CD8-positive, alpha-beta memory T cell (primary cell): Measurements from ENCODE around the gene ADM. TPM values are rescaled to one million over a fixed set of nuclear protein-coding genes. Genes with fewer than 3 reads are reported as not detected.

ENCODE experiments used
- CTCF ChIA-PET: fragments of 350-600 bp; sonication (Branson Sonifier 250); formaldehyde crosslinking; loops from one replicate; lab custom pipeline; 2021; ENCODE audit warnings: antibody characterized with exemption; lab: Charles Lee
- POLR2A ChIA-PET: fragments of 350-600 bp; sonication (Branson Sonifier 250); formaldehyde crosslinking; loops from one replicate; lab custom pipeline; 2021; ENCODE audit warnings: antibody characterized with exemption; lab: Charles Lee
- DNase-seq, 5 donors: peaks; one replicate each; pipeline versions ENCODE4 v3.0.0 to v3.0.0-alpha.2; 2020 to 2022; ENCODE audit warnings: mixed read lengths in 1 of 5
- H3K27ac ChIP-seq: one replicate; pipeline ENCODE4 v1.7.0; 2013; ENCODE audit warnings: low read depth, mild to moderate bottlenecking, low read length, moderate library complexity
- H3K27me3 ChIP-seq: 2 replicates; pipeline ENCODE4 v1.7.0; 2013; ENCODE audit warnings: low read length, mild to moderate bottlenecking; ENCODE audit not compliant: insufficient read depth, poor library complexity, severe bottlenecking
- H3K36me3 ChIP-seq: 2 replicates; pipeline ENCODE4 v1.7.0; 2013; ENCODE audit warnings: mild to moderate bottlenecking, low read length, moderate library complexity; ENCODE audit not compliant: insufficient read depth
- H3K4me1 ChIP-seq: 2 replicates; pipeline ENCODE4 v1.7.0; 2013; ENCODE audit warnings: mild to moderate bottlenecking, low read length, moderate library complexity; ENCODE audit not compliant: insufficient read depth
- H3K4me3 ChIP-seq: 2 replicates; pipeline ENCODE4 v1.7.0; 2013; ENCODE audit warnings: mild to moderate bottlenecking, low read length
- H3K9me3 ChIP-seq: 2 replicates; pipeline ENCODE4 v1.7.0; 2013; ENCODE audit warnings: mild to moderate bottlenecking, low read length
- H3K27ac Mint-ChIP-seq, 8 donors: one replicate each; pipeline ENCODE4 v1.8.0; 2020 to 2021; ENCODE audit warnings: mixed read lengths in 8 of 8, mild to moderate bottlenecking in 6 of 8, inconsistent platforms in 3 of 8, moderate library complexity in 3 of 8
- H3K27me3 Mint-ChIP-seq, 2 donors: one replicate each; pipeline ENCODE4 v1.8.0; 2020 to 2021; ENCODE audit warnings: mixed read lengths in 2 of 2, mild to moderate bottlenecking in 1 of 2, moderate library complexity in 1 of 2
- H3K36me3 Mint-ChIP-seq, 3 donors: one replicate each; pipeline ENCODE4 v1.8.0; 2020 to 2021; ENCODE audit warnings: mixed read lengths in 3 of 3, inconsistent platforms in 1 of 3, mild to moderate bottlenecking in 1 of 3
- H3K4me1 Mint-ChIP-seq, 3 donors: one replicate each; pipeline ENCODE4 v1.8.0; 2020 to 2021; ENCODE audit warnings: mixed read lengths in 3 of 3, inconsistent platforms in 1 of 3, mild to moderate bottlenecking in 1 of 3
- H3K4me3 Mint-ChIP-seq, 7 donors: one replicate each; pipeline ENCODE4 v1.8.0; 2020 to 2021; ENCODE audit warnings: mixed read lengths in 7 of 7, mild to moderate bottlenecking in 6 of 7, moderate library complexity in 4 of 7, inconsistent platforms in 2 of 7
- H3K9me3 Mint-ChIP-seq, 5 donors: one replicate each; pipeline ENCODE4 v1.8.0; 2020 to 2022; ENCODE audit warnings: mixed read lengths in 5 of 5, mild to moderate bottlenecking in 3 of 5, moderate library complexity in 2 of 5, inconsistent platforms in 1 of 5
- polyA plus RNA-seq: library from polyadenylated mRNA; unstranded; fragments of 300-500 nt; fragmentation: Illumina TruSeq; gene quantifications from one replicate; pipeline ENCODE4 v1.2.3, GENCODE V29; 2021
- total RNA-seq, 2 experiments: library from RNA; stranded (reverse); gene quantifications; one replicate each; pipeline ENCODE4 v1.2.3, GENCODE V29; 2021

The ADM gene
- total and polyA plus RNA-seq, 3 experiments from 2014 or later = 0.16 to 0.64 (median 0.24) TPM

DNA sequence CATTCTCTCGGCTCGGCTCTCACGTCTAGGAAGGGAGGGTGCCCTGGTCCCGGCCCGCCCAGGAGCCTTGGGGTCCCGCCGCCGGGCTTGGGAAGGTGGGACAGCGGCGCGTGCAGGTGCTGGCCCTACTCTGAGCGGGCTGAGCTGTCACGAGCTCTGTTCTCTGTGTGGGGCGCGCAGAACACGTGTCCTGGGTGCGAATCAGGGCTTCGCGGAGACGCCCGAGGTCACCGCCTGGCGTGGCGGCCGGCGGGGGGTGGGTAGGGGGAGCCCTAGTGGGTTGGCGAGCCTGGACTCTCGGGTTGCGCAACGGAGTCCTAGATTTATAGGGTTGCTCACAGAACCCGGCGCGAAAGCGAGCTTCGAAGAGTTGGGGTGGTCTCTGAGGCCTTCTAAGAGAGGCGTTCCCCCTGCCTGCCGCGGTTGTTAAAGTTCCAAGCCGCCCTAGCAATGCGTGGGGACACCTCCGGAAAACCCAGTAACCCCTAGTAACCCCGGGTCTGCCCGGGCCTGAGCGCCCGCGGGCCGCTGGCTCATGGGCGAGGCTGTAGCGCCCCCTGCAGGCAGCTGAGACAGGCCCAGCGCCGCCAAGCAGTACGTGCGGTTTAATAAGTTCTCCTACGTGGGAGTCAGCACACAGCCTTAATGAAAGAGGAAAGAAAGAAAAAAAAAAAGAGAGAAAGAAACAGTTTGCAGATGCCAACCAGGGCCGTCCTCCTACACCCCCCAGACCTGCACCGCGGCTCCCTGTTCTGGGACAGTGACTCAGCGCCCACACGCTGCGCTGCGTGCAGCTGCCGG, 2.7 kb downstream of the ADM start:
- Histone ChIP-seq H3K36me3 (no peaks in the 10 kb centered on the region), H3K27me3 (peaks cover 40% of the 10 kb centered on the region), H3K9me3 (no peaks in the 10 kb centered on the region), H3K4me3 (peak overlapping the region; percentile 93), H3K4me1 (peaks cover 48% of the 10 kb centered on the region), H3K27ac (no peak overlapping the region)
- Mint-ChIP-seq H3K36me3 (peaks cover 0 to 12% (median 0%) of the 10 kb centered on the region in 3 donors), H3K4me1 (peaks cover 34 to 48% (median 46%) of the 10 kb centered on the region in 3 donors), H3K27ac (peak overlapping the region in 7 of 8 donors; percentile 8 to 80 (median 40)), H3K27me3 (peaks cover 18 to 25% of the 10 kb centered on the region in 2 donors), H3K9me3 (no peaks in the 10 kb centered on the region), H3K4me3 (peak overlapping the region; percentile 97 to 100 (median 99))
- peak; percentile 73 to 85 (median 81) for DNase-seq
- POLR2A ChIA-PET = interaction anchor here (1.6 kb wide), 1 partner anchor 100 kb away, joined by 7 read pairs; no protein-coding TSS in a partner anchor
- CTCF ChIA-PET = interaction anchor here (0.7 to 7.2 kb wide), 40 partner anchors 8 to 773 kb away, joined by 3 to 115 read pairs (median 4); partner anchors contain the start of genes RNF141 and WEE1

DNA sequence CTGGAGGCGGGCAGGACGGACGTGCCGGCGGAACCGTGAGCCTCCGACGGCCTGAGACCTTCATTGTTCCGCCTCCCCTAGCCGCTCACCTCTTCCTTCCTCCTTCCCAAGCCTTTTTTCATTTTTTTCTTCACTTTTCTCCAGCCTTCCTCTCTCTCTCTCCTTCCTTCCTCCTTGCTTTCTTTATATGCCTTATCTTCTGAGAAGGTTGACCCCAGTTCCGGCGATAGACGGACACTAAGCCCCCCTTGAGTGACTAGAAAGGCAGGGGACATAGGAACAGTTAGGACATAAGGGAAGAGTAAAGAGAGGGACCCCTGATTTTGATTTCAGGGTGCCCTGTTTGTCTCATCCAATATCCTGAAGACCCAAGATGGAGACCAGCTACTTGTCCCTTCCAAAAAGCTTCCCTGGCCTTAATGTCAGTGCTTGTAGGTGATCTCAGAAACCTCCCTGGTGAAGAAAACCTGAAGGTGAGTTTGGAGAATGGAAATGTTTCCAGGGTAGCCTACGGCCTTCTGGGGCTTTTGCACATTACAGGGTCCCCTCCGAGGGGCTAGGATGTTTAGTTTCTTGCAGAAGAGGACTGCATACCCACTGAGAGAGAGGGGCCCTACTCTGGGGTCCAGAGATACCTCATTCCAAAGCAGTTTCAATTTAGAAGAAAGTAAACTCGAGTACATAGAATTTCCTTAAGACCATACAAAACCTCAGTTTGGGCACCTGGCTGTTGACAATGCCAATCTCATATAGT, 3.5 kb downstream of the ADM start:
- Histone ChIP-seq H3K27me3 (peaks cover 40% of the 10 kb centered on the region), H3K9me3 (no peaks in the 10 kb centered on the region), H3K27ac (no peak overlapping the region), H3K36me3 (no peaks in the 10 kb centered on the region), H3K4me3 (peak overlapping the region; percentile 93), H3K4me1 (peaks cover 46% of the 10 kb centered on the region)
- CTCF ChIA-PET = interaction anchor here (0.7 to 7.2 kb wide), 27 partner anchors 8 to 773 kb away, joined by 3 to 115 read pairs (median 5); partner anchors contain the start of genes RNF141 and WEE1
- H3K9me3 Mint-ChIP-seq = no peaks in the 10 kb centered on the region
- peaks cover 0 to 5% (median 0%) of the 10 kb centered on the region in 3 donors for H3K36me3 Mint-ChIP-seq
- POLR2A ChIA-PET = interaction anchor here (1.6 kb wide), 1 partner anchor 101 kb away, joined by 7 read pairs; no protein-coding TSS in a partner anchor
- H3K4me1 Mint-ChIP-seq = peaks cover 29 to 43% (median 42%) of the 10 kb centered on the region in 3 donors
- no peak for DNase-seq
- H3K4me3 Mint-ChIP-seq = peak overlapping the region; percentile 97 to 100 (median 99)
- peaks cover 16 to 25% of the 10 kb centered on the region in 2 donors for H3K27me3 Mint-ChIP-seq
- H3K27ac Mint-ChIP-seq = peak overlapping the region in 7 of 8 donors; percentile 8 to 88 (median 40)

DNA sequence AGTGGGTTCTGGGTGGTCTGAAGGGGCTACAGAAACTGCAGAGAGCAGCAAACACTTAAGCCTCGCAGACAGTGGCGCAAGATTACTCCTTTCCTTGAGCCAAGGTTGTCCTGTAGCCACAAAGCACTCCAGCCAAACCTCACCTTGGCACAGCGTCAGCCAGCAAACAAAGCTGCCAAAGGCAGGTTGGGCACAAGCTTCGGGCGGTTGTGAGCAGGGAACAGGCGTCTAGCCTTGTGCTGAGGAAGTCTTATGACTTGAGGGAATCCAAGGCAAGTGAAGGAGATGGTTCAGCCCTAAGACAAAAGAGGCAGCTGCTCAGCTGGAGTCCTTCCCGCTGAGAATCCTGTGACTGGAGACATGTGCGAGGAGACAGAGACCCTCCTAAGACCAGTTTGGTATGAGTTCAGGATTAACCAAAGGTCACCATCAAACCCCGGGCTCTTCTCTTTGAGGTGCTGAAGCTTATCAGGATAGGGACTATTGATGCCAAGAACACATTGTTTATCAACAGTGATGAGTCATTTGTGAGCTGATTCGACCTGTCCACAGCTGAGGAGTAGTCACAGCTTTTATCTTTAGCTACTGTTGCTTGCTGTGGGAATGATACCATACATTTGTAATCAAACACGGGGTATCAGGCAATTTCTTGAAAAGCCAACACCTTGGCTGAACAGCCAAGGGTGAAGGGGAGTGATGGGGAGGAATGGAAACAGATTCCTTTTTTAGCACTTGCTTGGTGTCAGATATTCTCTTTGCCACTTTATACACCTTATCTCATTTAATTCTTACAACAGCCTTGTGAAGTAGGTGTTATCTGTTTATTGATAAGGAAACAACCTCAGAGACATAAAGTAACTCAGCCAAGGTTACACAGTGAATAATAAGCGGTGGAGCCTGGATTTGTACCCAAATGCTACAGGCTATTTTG, 4.6 kb downstream of the ADM start:
- Histone ChIP-seq H3K4me1 (peaks cover 35% of the 10 kb centered on the region), H3K27ac (no peak overlapping the region), H3K36me3 (no peaks in the 10 kb centered on the region), H3K9me3 (no peaks in the 10 kb centered on the region), H3K27me3 (peaks cover 37% of the 10 kb centered on the region), H3K4me3 (no peak overlapping the region)
- H3K36me3 Mint-ChIP-seq = no peaks in the 10 kb centered on the region
- H3K4me1 Mint-ChIP-seq = peaks cover 20 to 34% (median 33%) of the 10 kb centered on the region in 3 donors
- ChIA-PET POLR2A (interaction anchor here (0.6 to 0.7 kb wide), 3 partner anchors 55 to 1074 kb away, joined by 3 to 5 read pairs (median 3); no protein-coding TSS in a partner anchor), CTCF (interaction anchor here (0.7 to 3.4 kb wide), 6 partner anchors 13 to 774 kb away, joined by 3 to 115 read pairs (median 10); no protein-coding TSS in a partner anchor)
- no peak for DNase-seq
- peaks cover 12 to 26% of the 10 kb centered on the region in 2 donors for H3K27me3 Mint-ChIP-seq
- no peak overlapping the region for H3K27ac Mint-ChIP-seq
- H3K4me3 Mint-ChIP-seq = peak overlapping the region in 2 of 7 donors; percentile 65 to 98
- H3K9me3 Mint-ChIP-seq = no peaks in the 10 kb centered on the region

DNA sequence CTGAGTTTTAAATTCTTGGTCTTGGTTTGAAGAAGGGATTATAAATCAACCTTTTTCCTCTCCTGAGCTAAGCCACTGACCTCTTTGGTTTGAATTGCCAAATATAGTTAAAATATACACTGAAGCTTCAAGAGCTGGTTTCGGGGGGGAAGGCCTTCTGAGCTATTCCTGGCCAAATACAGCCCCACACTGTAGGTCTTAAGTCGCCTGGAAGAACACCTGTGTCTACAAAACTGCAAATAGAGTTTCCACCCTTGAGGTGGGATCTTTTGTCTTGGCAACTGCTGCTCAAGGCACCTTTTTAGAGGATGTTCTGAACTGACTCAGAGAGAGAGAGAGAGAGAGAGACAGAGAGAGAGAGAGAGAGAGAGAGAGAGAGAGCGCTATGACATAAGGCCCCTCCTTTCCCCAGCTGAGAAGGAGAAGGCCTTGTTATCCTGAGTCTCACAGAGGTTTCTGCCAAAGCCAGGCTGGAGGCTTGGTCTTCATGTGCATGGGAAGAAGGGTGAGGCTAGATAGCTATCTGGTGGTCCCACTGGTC, 5.5 kb downstream of the ADM start:
- peaks cover 29% of the 10 kb centered on the region for H3K4me1 ChIP-seq
- no peak overlapping the region for H3K27ac Mint-ChIP-seq

DNA sequence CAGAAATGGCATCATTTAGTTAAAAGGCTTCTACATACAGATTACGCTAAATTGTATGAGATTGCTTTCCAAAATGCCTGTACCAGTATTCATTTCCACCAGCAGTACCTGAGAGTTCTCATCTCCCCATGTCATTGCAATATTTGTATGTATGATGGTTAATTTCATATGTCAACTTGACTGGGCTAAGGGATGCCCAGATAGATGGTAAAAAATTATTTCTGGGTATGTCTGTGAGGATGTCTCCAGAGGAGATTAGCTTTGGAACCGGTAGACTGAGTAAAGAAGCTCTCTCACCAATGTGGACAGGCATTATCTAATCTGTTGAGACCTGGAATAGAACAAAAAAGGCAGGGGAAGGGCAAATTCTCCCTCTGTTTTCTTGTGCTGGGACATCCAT, 6.9 kb downstream of the ADM start:
- Mint-ChIP-seq H3K27ac (no peak overlapping the region), H3K36me3 (no peaks in the 10 kb centered on the region), H3K27me3 (peaks cover 8 to 43% of the 10 kb centered on the region in 2 donors), H3K9me3 (no peaks in the 10 kb centered on the region), H3K4me1 (peaks cover 6 to 15% (median 12%) of the 10 kb centered on the region in 3 donors), H3K4me3 (no peak overlapping the region)
- H3K4me3 ChIP-seq = no peak overlapping the region
- H3K36me3 ChIP-seq = no peaks in the 10 kb centered on the region
- ChIA-PET CTCF (no interaction called here), POLR2A (no interaction called here)
- H3K27me3 ChIP-seq = peaks cover 19% of the 10 kb centered on the region
- DNase-seq = no peak
- H3K27ac ChIP-seq = no peak overlapping the region
- no peaks in the 10 kb centered on the region for H3K9me3 ChIP-seq
- peaks cover 17% of the 10 kb centered on the region for H3K4me1 ChIP-seq

More for the DNA sequence above, 5.5 kb downstream of the ADM start:
- Mint-ChIP-seq H3K4me1 (peaks cover 16 to 29% (median 26%) of the 10 kb centered on the region in 3 donors), H3K36me3 (no peaks in the 10 kb centered on the region), H3K4me3 (no peak overlapping the region), H3K9me3 (no peaks in the 10 kb centered on the region), H3K27me3 (peaks cover 14 to 33% of the 10 kb centered on the region in 2 donors)
- POLR2A ChIA-PET = interaction anchor here (0.7 kb wide), 1 partner anchor 54 kb away, joined by 3 read pairs; no protein-coding TSS in a partner anchor
- Histone ChIP-seq H3K9me3 (no peaks in the 10 kb centered on the region), H3K4me3 (no peak overlapping the region), H3K27ac (no peak overlapping the region), H3K27me3 (peaks cover 31% of the 10 kb centered on the region), H3K36me3 (no peaks in the 10 kb centered on the region)
- DNase-seq = no peak
- CTCF ChIA-PET = interaction anchor here (0.8 to 3.4 kb wide), 3 partner anchors 101 to 775 kb away, joined by 4 to 115 read pairs (median 7); no protein-coding TSS in a partner anchor

DNA sequence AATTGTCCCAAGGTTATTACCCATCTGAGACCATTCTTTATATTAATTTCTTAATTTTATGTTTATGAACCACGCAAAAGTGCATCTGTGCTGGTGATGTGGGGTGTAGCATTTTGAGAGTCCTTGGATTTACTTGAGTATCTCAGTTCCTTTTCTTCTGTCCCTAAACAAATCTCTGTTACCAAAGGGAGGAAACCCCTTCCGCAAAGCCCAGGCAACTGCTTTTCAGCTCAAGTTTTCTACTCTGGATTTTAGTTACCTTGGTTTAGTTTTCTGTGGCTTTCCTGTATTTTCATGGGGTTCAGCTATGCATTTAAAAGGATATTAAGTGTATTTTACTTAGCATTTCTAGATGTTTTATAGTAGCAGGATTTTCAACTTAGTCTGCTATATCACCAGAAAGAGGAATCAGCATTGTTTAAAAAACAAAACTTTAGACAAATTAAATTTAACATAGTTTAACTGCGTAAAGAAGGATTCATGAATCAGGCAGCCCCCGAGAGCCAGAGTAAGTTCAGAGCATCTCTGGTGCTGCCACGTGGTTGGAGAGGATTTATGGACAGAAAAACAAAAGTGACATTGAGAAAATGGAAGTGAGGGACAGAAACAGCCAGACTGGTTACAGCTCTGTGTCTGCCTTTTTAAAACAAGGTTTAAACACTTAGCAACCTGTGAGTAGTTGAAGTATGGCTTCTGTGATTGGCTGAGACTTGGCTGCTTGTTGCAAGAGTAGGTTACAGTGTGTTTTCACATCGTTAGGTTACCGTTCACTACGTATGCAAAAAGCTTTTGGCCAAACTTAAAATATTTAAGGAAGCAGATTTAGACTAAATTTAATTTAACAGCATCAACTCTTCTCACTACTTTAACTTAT, 9.6 kb downstream of the ADM start:
- Histone ChIP-seq H3K27me3 (peaks cover 10% of the 10 kb centered on the region), H3K9me3 (no peaks in the 10 kb centered on the region), H3K27ac (no peak overlapping the region), H3K4me1 (no peaks in the 10 kb centered on the region), H3K36me3 (no peaks in the 10 kb centered on the region), H3K4me3 (no peak overlapping the region)
- H3K27me3 Mint-ChIP-seq = peaks cover 8 to 42% of the 10 kb centered on the region in 2 donors
- H3K27ac Mint-ChIP-seq = no peak overlapping the region
- H3K36me3 Mint-ChIP-seq = no peaks in the 10 kb centered on the region
- H3K4me3 Mint-ChIP-seq = no peak overlapping the region
- POLR2A ChIA-PET = no interaction called here
- DNase-seq = peak in 1 of 5 donors; percentile 29
- CTCF ChIA-PET = no interaction called here
- H3K4me1 Mint-ChIP-seq = no peaks in the 10 kb centered on the region
- H3K9me3 Mint-ChIP-seq = no peaks in the 10 kb centered on the region
